OCI-LY7 (cell line): ENCODE data around the gene KCNK1.

Source experiments
- EZH2phosphoT487 ChIP-seq: fragments of 200-600 bp; sonication (generic); IDR thresholded peaks from 2 replicates; pipeline ENCODE4 v1.6.1; 2018; ENCODE audit warnings: low read depth, borderline replicate concordance, mild to moderate bottlenecking, mixed run types, antibody characterized with exemption, low read length, moderate library complexity, mixed read lengths
- TF ChIP-seq, protein P1 (sequence below): fragments of 200-600 bp; sonication (generic); conservative IDR thresholded peaks from 2 replicates; pipeline ENCODE4 v1.5.1; 2014; ENCODE audit warnings: mild to moderate bottlenecking, antibody characterized with exemption, low read length, moderate library complexity, mixed read lengths

DNA sequence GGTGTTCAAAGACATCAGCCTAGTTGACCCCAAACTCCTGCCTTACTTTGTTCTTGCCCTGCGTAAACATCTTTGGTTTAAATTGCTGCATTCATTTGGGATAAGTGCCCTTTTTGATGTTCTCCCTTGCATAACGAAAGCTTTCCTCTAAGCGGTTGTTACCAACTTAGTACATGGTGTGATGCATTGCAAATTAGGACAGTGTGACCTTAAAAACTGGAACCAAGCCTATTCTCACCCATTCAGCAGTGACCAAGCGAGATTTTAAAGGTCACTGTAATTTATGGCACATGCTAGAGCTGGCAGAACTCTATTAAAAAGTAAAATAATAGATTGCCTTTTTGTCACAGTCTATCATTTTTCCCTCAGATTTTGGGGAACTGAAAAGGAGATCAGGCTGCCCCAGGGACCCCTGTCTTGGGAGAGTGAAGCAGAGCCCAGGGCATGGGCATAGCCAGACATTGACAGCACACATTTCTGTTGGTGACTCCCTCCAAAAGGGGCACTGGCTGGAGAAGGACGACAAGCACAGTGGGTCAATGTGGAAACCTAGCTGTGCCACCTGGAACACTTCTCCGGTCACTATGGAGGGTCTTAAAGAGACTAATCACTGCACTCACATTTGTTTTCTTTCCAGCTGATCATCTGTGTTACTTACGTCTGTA, 63.9 kb downstream of the KCNK1 start:
- TF ChIP-seq, protein P1, sequence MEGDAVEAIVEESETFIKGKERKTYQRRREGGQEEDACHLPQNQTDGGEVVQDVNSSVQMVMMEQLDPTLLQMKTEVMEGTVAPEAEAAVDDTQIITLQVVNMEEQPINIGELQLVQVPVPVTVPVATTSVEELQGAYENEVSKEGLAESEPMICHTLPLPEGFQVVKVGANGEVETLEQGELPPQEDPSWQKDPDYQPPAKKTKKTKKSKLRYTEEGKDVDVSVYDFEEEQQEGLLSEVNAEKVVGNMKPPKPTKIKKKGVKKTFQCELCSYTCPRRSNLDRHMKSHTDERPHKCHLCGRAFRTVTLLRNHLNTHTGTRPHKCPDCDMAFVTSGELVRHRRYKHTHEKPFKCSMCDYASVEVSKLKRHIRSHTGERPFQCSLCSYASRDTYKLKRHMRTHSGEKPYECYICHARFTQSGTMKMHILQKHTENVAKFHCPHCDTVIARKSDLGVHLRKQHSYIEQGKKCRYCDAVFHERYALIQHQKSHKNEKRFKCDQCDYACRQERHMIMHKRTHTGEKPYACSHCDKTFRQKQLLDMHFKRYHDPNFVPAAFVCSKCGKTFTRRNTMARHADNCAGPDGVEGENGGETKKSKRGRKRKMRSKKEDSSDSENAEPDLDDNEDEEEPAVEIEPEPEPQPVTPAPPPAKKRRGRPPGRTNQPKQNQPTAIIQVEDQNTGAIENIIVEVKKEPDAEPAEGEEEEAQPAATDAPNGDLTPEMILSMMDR = no peak
- TF ChIP-seq EZH2phosphoT487 = no peak
